ENCODE results near the gene GPT2.

DNA sequence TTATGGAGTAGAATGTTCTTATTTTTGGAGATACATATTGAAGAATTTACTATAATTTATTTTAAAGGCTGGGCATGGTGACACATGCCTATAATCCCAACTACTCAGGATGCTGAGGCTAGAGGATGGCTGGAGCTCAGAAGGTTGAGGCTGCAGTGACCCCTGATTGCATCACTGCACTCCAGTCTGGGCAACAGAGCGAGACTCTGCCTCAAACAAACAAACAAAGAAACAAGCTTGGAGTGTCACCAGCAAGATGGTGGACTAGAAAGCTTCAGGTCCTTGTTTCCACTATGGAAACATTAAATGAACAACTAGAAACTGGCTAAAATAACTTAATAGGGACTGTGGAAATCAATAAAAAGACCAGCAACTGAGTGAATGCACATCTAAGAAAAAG, 17.9 kb upstream of the GPT2 start:
- no peak for TF ChIP-seq EZH2 (IDR thresholded peaks at IDR 0.05; ENCODE audit: insufficient read depth, low read length)
- TF ChIP-seq, protein P1, sequence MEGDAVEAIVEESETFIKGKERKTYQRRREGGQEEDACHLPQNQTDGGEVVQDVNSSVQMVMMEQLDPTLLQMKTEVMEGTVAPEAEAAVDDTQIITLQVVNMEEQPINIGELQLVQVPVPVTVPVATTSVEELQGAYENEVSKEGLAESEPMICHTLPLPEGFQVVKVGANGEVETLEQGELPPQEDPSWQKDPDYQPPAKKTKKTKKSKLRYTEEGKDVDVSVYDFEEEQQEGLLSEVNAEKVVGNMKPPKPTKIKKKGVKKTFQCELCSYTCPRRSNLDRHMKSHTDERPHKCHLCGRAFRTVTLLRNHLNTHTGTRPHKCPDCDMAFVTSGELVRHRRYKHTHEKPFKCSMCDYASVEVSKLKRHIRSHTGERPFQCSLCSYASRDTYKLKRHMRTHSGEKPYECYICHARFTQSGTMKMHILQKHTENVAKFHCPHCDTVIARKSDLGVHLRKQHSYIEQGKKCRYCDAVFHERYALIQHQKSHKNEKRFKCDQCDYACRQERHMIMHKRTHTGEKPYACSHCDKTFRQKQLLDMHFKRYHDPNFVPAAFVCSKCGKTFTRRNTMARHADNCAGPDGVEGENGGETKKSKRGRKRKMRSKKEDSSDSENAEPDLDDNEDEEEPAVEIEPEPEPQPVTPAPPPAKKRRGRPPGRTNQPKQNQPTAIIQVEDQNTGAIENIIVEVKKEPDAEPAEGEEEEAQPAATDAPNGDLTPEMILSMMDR (IDR thresholded peaks at IDR 0.05; ENCODE audit: insufficient read depth, low read depth, low read length), result no peak

All from astrocyte (in vitro differentiated cells and primary cell).